ENCODE measurements around the gene SRGAP1. TPM values are rescaled to one million over a fixed set of nuclear protein-coding genes. Genes with fewer than 3 reads are reported as not detected.
"Not testable (repeated sequence)": the region's sequence is repeated elsewhere in the genome, so short reads cannot be mapped to it uniquely, and the experiment has no call there.

SRGAP1 gene
- total RNA-seq, 4 donors from 2014 or later, result 13.1 to 81.5 (median 22.4) TPM

DNA sequence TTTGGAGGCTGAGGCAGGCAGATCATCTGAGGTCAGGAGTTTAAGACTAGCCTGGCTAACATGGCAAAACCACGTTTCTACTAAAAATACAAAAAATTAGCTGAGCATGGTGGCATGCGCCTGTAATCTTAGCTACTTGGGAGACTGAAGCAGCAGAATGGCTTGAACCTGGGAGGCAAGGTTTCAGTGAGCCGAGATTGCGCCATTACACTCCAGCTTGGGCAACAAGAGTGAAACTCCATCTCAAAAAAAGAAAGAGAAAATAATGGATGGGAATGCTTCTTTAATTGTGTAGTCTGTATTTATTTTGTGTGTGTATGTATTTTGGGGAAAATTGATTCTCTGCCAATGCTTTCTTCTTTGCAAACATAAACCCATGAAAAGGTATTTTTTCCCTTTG, 32.5 kb downstream of the SRGAP1 start:
- TF ChIP-seq EP300 (IDR thresholded peaks at IDR 0.05) (no peak), POLR2A (IDR thresholded peaks at IDR 0.05) (no peak)
- TF ChIP-seq, protein P1, sequence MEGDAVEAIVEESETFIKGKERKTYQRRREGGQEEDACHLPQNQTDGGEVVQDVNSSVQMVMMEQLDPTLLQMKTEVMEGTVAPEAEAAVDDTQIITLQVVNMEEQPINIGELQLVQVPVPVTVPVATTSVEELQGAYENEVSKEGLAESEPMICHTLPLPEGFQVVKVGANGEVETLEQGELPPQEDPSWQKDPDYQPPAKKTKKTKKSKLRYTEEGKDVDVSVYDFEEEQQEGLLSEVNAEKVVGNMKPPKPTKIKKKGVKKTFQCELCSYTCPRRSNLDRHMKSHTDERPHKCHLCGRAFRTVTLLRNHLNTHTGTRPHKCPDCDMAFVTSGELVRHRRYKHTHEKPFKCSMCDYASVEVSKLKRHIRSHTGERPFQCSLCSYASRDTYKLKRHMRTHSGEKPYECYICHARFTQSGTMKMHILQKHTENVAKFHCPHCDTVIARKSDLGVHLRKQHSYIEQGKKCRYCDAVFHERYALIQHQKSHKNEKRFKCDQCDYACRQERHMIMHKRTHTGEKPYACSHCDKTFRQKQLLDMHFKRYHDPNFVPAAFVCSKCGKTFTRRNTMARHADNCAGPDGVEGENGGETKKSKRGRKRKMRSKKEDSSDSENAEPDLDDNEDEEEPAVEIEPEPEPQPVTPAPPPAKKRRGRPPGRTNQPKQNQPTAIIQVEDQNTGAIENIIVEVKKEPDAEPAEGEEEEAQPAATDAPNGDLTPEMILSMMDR (IDR thresholded peaks at IDR 0.05), result no peak
- H3K4me3 ChIP-seq, result no peak overlapping the region
- no peaks in the 10 kb centered on the region for H3K27me3 ChIP-seq
- H3K36me3 ChIP-seq, result no peaks in the 10 kb centered on the region
- no peaks in the 10 kb centered on the region for H3K9me3 ChIP-seq
- H3K27ac ChIP-seq, result no peak overlapping the region
- peaks cover 0 to 16% (median 4%) of the 10 kb centered on the region in 4 donors for H3K4me1 ChIP-seq
- 80 to 82% methylated on average over 4 of the region's 4 CpGs for WGBS, 2 donors
- DNase-seq (ENCODE audit: low spot score in 2 of 2), result no peak

DNA sequence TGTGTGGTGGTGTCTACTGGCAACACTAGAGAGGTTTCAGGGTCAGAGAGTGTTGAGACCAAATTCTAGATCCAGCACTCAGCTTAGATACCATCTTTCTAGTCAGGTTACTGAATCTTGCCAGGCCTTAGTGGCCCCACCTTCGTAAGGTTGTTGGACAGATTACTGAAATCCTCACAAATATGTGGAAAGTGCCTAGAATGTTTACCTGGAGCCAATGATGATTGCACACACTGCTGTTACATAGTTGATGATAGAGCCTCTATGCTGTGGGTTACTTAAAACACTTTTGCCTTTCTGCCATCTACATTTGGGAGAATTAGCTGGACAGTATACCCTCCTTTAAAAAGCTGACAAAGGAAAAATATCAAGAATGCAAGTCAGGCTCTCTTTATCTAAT, 33.2 kb downstream of the SRGAP1 start:
- 91 to 94% methylated on average over 1 of the region's 1 CpG for WGBS, 2 donors
- Histone ChIP-seq H3K27ac (no peak overlapping the region), H3K4me1 (peaks cover 0 to 16% (median 4%) of the 10 kb centered on the region in 4 donors), H3K27me3 (no peaks in the 10 kb centered on the region), H3K36me3 (no peaks in the 10 kb centered on the region), H3K4me3 (no peak overlapping the region), H3K9me3 (no peaks in the 10 kb centered on the region)
- TF ChIP-seq EP300 (IDR thresholded peaks at IDR 0.05) (no peak), POLR2A (IDR thresholded peaks at IDR 0.05) (no peak)
- TF ChIP-seq, protein P1 (IDR thresholded peaks at IDR 0.05), result no peak
- DNase-seq (ENCODE audit: low spot score in 2 of 2), result no peak

DNA sequence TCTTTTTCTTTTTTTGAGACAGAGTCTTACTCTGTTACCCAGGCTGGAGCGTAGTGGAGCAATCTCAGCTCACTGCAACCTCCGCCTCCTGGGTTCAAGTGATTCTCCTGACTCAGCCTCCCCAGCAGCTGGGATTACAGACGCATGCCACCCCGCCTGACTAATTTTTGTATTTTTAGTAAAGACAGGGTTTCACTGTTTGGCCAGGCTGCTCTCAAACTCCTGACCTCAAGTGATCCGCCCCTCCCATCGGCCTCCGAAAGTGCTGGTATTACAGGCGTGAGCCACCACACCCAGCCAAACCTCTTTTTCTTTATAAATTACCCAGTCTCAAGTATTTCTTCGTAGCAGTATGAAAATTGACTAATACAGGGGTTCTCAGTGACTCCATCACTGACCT, 35.7 kb downstream of the SRGAP1 start:
- WGBS, 2 donors, result 90 to 93% methylated on average over 9 of the region's 9 CpGs
- not testable (repeated sequence) for H3K9me3 ChIP-seq; H3K4me3 ChIP-seq; H3K27me3 ChIP-seq; DNase-seq (ENCODE audit: low spot score in 2 of 2); H3K27ac ChIP-seq; H3K36me3 ChIP-seq
- H3K4me1 ChIP-seq, result peaks cover 0 to 11% (median 4%) of the 10 kb centered on the region in 4 donors

DNA sequence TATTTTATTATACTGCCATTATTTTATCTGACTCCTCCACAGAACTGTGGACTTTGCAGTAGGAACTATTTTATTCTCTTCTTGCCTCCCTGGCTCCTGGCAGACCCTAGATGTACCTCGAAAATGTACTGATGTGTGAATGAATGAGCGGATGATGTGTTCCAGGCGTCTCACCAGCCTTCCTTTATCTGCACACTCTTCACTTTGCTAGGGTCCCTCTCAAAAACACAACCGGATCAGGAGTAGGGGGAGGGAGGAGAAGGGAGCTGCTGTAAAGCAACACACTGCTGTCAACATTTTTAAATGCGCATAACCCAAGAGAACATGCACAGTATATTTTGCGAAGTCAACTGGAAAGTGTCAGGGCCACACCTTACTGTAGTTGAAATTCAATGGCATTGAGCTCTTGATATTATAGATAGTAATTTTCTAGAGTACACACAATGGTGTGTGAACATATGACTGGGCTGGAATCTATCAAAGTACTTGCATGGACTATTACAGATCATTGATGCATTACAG, 36.3 kb downstream of the SRGAP1 start:
- H3K4me1 ChIP-seq, result peaks cover 0 to 6% (median 4%) of the 10 kb centered on the region in 4 donors
- TF ChIP-seq, protein P1 (IDR thresholded peaks at IDR 0.05), result no peak
- TF ChIP-seq EP300 (IDR thresholded peaks at IDR 0.05) (no peak), POLR2A (IDR thresholded peaks at IDR 0.05) (no peak)
- H3K4me3 ChIP-seq, result no peak overlapping the region
- no peak overlapping the region for H3K27ac ChIP-seq
- H3K36me3 ChIP-seq, result peaks cover 0 to 11% (median 0%) of the 10 kb centered on the region in 3 donors
- H3K27me3 ChIP-seq, result no peaks in the 10 kb centered on the region
- no peak for DNase-seq (ENCODE audit: low spot score in 2 of 2)
- 88 to 92% methylated on average over 6 of the region's 6 CpGs for WGBS, 2 donors
- H3K9me3 ChIP-seq, result no peaks in the 10 kb centered on the region

DNA sequence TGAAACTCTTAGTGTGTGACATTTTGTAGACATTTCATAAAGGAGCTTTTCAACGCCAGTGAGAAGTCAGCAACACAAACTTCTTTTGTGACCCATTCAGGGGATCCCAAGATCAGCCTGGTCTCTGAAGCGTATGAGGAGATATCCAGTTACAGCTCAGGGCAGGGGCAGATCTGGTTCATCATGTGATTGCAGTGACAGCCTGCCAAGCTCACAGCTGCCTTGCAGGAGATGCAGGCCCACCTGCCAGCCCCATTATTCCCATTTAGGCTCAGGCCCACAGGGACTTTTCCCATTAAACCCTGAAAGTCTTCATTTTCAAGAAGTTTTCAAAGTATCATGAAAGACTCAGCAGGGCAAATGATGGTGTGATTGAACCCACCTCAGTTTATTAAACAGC, 38.3 kb downstream of the SRGAP1 start:
- no peak overlapping the region for H3K27ac ChIP-seq
- H3K27me3 ChIP-seq, result no peaks in the 10 kb centered on the region
- H3K36me3 ChIP-seq, result peaks cover 0 to 11% (median 0%) of the 10 kb centered on the region in 3 donors
- no peaks in the 10 kb centered on the region for H3K9me3 ChIP-seq
- no peak for DNase-seq (ENCODE audit: low spot score in 2 of 2)
- TF ChIP-seq POLR2A (IDR thresholded peaks at IDR 0.05), result no peak
- TF ChIP-seq, protein P1 (IDR thresholded peaks at IDR 0.05), result no peak
- no peak for TF ChIP-seq EP300 (IDR thresholded peaks at IDR 0.05)
- H3K4me1 ChIP-seq, result peaks cover 0 to 3% (median 0%) of the 10 kb centered on the region in 4 donors
- no peak overlapping the region for H3K4me3 ChIP-seq
- 26 to 37% methylated on average over 2 of the region's 2 CpGs for WGBS, 2 donors

DNA sequence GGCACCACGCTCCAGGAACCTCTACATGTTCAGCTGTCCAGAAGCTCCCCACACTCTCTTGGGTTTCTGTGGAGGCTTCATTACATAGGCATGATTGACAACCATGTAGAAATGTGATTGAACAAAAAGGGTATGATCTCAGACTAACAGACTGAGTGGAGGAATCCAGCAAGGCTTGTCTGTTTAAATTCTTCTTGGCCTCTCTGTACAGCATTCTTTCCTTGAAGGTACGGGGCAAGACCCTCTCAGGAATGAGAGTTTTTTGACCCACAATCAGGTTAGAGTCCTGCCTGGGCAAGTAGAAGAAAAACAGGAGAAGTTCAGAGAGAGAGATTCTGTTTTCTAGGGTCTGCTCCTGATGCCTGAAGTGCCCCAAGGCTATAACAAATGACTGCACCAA, 40.9 kb downstream of the SRGAP1 start:
- WGBS, 2 donors, result 97 to 100% methylated on average over 2 of the region's 2 CpGs
- no peak for DNase-seq (ENCODE audit: low spot score in 2 of 2)
- Histone ChIP-seq H3K4me1 (peaks cover 0 to 3% (median 0%) of the 10 kb centered on the region in 4 donors), H3K36me3 (peaks cover 0 to 11% (median 0%) of the 10 kb centered on the region in 3 donors), H3K27ac (no peak overlapping the region), H3K27me3 (no peaks in the 10 kb centered on the region), H3K4me3 (no peak overlapping the region), H3K9me3 (no peaks in the 10 kb centered on the region)
- TF ChIP-seq, protein P1 (IDR thresholded peaks at IDR 0.05), result no peak
- TF ChIP-seq EP300 (IDR thresholded peaks at IDR 0.05), result no peak
- no peak for TF ChIP-seq POLR2A (IDR thresholded peaks at IDR 0.05)
